ENCODE measurements around the gene TTC32. TPM values are rescaled to one million over a fixed set of nuclear protein-coding genes. Genes with fewer than 3 reads are reported as not detected.
"Not testable (repeated sequence)": the region's sequence is repeated elsewhere in the genome, so short reads cannot be mapped to it uniquely, and the experiment has no call there.

The TTC32 gene
- polyA plus RNA-seq, 4 donors = 37.4 to 52.7 (median 43.0) TPM

DNA sequence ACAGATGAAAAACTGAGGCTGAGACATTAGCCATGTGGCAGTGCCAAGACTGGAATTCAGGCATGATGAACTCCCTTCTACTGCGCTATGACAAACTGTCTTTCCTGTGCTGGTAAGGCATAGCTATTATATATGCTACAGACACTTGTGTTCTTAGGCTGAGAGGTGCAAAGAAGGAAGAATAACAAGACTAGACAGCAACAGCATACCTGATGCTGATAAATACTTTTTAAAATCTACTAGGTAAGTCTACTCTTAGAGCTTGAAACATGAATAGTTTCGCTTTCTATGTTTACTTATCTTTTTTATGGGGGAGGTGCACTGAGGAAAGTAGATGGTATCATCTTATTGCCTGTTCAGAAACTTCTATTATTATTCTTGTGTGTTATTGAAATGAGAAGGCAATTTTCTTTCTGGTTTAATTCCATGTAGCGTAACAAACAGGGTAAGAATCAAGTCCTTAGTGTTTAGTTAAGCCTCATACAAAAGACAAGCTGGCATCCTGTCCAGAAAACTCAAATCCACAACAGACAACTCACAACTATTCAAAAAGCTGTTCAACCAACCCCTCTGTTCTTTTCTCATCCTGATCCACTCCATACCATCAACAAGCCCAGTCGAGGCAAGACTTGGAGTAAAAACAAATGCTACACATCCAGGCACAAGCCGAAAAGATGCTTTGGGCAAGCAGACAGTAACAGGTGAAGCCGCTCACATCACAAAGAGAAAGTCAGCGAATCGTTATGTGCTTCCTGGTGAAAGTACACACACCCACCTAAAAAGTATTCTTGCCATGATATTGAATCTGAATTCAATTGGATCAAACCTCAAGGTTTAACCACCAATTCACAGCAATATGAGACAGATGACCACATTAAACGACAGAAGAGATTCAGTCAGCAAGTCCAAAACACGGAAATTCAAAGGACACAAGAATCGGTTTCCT is 1.5 kb downstream of the TTC32 start:
- DNase-seq (ENCODE audit: low read depth in 4 of 4, low spot score in 3 of 4) = peak in 1 of 4 donors; percentile 4

DNA sequence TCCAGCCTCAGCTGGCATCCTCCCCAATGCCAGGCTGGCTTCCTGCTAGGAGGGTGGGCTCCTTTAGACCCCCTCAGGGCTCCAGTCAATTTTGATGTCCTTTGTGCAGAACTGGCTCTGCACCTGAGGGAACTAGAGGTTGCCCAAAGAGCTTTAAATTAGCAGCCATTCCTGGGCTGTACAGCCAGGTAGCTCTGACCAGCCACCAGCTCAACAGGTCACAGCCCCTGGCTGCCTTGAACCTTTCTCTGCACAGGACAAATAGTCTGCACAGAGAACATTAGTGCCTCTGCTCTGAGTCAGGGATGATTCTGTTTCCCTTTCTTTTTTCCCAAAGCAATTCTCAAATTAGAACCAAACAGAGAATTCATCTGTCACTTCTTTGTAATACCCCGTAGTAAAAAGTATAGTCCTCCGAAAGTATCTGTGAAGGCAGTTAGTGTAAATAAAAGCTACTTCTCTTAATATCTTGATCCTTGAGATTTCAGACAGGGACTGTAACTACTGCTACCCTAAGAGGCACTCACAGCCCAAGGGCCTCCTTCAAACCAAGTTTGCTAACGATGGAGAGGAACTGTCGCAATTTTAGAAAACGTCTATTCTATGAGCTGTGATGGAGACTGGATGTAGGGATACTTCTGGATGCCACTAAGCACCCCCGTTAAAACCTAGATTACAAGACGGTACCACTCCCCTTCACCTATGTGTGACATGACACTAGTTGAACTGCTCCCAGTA is 3.0 kb downstream of the TTC32 start:
- no peak for DNase-seq (ENCODE audit: low read depth in 4 of 4, low spot score in 3 of 4)

DNA sequence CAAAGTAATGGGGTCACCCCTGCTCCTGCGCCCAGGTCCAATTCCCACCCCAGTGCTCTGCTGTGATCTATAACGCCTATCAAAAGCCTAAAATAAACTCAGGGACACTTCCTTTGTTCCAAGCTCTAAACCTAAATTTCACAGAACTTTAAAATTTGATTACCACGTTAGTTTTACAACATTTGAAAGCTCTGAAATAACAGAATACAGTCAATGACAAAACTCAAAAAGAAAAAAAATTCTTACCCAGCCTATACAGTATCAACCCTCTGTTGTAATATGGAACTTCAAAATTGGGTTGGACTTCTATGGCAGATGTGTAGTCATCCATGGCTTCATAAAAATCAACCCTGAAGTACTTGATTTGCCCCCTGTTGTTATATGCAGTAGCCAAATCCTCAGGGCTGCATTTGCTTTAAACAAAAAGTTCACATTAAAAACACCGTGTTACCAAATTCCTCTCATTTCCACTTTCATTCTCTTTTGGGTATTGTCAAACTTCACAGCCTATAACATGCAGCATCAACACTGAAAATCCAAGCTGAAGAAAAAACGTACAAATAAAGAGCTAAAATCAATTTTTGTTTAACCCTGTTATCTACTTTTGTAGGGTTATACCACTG is 4.0 kb downstream of the TTC32 start:
- DNase-seq (ENCODE audit: low read depth in 4 of 4, low spot score in 3 of 4) = no peak

DNA sequence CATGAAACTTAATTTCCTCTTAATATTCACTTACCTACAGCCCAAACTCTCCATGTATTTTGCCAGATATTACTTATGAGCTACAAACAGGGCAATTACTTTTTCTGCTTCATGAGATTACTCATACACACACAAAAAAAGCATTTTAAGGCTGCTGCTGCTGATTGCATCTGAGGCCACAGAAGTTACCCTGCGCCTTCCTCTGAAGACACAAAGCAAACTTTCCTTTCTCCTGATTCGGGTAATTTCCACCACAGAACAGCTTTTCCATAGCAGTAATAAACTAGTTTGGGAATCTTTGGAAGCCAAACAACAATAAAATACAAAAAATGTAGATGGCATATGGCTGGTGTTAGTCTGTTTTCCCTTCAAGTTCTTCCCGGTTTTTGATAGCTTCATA is 6.2 kb downstream of the TTC32 start:
- DNase-seq (ENCODE audit: low read depth in 4 of 4, low spot score in 3 of 4) = no peak

DNA sequence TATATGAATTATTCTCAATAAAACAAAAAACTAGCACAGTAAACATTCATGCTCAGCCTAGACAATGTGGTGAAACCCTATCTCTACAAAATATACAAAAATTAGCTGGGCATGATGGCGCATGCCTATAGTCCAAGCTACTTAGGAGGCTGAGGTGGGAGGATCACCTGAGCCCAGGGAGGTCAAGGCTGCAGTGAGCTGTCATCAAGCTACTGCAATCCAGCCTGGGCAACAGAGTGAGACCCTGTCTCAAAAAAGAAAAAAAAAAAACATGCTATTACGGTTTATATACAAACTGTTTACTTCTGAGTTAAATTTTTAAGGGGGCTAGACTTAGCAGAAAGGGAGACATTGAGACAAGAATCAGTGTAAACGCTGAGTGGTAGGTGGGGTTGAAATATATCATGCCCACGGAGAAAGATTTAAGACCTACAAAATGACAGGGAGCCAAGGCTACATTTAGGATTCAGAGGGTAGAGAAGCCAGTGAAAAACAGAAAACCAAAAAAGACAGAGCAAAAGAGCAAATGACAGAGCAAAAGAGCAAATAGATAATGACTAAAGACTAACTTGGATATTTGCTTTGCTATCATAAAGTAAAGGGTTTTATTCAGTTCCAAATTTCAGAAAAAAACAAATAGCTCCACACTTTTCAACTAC is 7.5 kb downstream of the TTC32 start:
- DNase-seq (ENCODE audit: low read depth in 4 of 4, low spot score in 3 of 4) = no peak

DNA sequence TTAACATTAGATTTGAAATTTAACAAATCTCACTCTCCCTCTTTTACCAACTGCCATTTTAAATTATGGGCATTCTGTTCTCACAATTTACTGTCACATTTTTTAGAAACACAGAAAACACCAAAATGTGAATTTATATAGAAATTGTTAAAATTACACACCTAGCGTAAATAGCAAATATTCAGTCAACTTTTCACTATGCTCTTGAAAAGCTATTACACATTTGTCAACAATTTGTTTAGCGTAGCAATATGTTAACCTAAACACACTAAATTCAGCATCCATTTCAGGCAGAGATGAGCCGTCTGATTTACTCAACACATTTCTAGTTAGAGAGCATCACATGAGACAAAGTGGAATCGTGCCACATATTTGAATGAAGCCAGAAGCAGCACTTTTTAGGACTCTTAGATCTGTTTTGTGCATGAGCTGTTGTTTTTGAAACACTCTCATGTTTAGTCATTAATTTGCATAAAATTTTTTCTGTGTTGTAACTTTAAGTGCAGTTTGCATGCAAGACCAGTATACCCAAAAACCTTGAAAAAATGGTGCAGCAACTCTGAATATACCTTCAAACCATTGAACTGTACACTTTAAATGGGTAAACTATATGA is 8.2 kb downstream of the TTC32 start:
- DNase-seq (ENCODE audit: low read depth in 4 of 4, low spot score in 3 of 4) = no peak

DNA sequence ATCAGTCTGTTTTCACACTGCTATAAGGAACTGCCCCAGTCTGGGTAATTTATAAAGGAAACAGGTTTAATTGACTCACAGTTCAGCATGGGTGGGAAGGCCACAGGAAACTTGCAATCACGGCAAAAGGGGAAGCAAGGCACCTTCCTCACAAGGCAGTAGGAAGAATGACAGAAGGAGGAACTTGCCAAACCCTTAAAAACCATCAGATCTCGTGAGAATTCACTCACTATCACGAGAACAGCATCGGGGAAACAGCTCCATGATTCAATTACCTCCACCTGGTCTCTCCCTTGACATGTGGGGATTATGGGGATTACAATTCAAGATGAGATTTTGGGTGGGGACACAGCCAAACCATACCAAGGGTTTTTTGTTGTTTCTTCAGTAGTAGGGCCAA is 9.8 kb downstream of the TTC32 start:
- DNase-seq (ENCODE audit: low read depth in 4 of 4, low spot score in 3 of 4) = not testable (repeated sequence)

DNA sequence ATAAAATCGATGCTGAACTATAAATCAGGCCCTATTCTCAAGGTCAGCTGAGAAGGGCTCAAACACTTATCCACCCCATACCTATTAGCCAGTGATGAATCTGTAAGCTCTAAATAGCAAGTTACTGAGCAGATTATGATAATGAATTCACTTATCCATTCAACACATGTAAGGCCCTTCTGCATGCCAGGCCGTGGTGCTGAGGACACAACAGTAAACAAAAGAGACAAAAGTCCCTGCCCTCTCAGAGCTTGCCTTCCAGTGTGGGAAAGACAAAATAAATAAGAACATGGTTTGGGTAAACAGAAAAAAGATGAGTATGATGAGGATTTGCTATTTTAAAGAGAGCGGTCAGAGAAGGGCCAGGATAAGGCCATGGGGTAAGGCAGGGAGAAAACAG is 11.7 kb downstream of the TTC32 start:
- no peak for DNase-seq (ENCODE audit: low read depth in 4 of 4, low spot score in 3 of 4)

DNA sequence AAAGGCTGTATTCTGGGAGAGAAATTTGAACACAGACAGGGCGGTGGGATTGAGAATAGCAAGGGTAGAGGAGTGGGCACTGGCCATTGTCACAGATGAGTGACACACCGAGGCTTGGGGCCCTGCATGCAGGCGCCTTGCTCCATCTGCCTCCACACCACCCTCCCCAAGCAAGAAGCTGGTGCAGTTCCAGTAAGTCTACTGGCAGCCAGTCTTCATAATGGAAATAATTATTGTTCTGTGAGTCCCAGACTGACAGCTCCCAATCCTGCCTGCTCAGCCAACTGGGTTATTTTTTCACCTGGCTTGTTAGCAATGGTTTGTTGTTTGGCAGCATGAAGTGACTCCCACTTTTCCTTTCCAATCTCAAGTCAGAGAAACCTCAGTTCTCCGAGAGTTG is 13.0 kb downstream of the TTC32 start:
- DNase-seq (ENCODE audit: low read depth in 4 of 4, low spot score in 3 of 4) = no peak

DNA sequence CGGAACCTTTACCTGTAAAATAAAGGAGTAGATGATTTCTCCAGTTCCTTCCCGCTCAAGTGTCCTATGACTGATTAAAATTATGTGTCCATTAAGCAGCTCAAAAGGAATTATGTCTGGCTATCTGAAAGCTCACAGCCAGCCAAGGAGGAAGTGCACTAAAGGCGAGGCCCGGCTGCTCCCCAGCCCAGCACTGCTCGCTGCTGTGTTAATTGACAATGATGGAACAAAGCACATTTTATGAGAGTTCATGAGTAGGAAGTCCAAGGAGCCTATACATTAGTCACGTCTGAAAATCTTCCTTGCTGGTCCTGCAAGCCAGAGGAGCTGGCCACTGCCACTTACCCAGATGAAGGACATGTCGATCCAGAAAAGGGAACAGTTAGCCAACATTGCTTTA is 14.3 kb downstream of the TTC32 start:
- DNase-seq (ENCODE audit: low read depth in 4 of 4, low spot score in 3 of 4) = no peak

DNA sequence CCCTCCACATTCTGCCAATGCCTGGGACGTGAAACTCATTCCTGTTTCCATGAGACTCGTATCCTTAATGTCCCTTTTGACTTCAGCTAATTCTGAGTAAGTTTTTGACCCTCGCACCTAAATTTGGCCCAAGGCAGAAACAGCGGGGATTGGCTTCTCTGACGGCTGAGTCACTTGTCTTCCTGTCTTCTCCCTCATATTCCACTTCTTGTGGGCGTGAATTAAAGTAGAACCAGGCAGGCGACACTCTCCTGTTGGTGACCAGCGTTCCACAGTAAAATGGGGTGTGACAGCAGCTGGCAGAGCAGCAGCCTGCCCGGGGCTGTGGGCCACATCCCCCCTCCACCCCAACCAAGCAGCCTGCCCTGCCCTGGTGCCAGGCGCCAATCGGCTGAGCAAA is 15.5 kb downstream of the TTC32 start:
- DNase-seq (ENCODE audit: low read depth in 4 of 4, low spot score in 3 of 4) = no peak

DNA sequence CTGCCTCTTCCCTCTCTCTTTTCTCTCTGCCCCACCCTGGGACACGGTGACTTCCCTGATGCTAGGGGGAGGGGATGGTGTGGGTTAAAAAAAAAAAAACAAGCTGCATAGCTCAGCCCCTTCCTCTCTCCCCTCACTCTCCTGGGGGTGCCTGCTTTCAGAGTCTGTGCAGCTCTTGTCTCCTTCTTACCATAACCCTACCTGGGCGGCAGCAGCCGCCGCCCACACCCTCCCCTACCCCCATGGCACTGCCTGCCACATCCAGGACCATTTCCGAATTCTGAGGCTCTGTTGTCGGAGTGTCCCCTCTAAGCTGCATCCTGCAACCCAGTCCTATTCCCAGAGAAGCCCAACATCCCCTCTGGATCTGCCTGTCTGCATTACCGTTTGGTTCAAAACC is 16.0 kb downstream of the TTC32 start:
- no peak for DNase-seq (ENCODE audit: low read depth in 4 of 4, low spot score in 3 of 4)

DNA sequence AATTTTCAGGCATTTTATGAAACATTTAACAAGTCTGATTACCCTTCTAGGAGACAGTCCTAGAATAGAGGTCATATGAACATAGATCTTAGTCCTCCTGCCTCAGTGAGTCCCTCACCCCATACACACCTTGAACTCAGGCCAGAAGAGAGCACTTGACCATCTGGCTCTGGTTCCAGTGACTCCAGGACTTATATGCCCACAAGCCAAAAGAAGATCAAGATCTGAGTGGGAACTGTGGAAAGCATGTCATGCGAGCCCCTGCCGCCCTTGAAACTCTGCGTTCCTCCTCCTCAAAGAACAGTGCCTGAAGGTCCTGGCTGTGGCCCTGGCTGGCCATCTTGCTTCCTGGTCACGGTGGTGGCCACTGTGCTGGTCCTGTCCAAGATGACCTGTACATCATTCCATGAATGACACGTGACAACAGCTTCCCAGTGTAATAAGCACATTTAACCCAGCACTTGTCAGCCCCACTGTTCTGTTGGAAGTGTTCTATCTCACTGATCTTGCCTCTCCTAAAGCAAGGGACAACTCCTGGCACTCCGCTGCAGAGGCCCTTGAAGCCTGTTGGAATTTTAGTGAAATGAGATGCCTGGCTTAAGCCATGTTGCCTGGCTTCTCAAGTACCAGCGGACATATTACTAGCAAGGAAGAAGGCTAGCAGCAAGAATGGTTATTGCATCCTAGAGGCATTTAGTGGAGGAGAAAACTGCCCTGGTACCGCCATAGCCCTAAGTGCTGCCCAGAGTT is 17.6 kb downstream of the TTC32 start:
- no peak for DNase-seq (ENCODE audit: low read depth in 4 of 4, low spot score in 3 of 4)

DNA sequence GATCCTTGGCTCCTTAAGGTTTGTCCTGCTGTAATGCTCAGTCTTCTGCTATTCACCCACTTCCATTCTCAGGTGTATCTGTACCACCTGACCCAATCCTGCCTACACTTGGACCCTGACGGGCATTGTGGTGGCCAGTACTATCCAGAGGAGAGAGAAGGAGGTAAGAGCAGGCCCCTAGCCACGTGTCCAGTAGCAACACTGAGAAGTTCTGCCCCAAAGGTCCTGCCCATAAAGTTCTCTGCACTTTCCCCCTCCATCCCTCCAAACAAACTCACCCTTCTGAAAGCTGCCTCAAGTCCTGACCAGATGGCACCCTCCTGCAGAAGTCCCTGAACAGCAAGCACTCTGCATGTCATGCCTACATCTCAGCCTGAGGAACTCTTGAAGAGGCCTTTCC is 18.3 kb downstream of the TTC32 start:
- no peak for DNase-seq (ENCODE audit: low read depth in 4 of 4, low spot score in 3 of 4)

DNA sequence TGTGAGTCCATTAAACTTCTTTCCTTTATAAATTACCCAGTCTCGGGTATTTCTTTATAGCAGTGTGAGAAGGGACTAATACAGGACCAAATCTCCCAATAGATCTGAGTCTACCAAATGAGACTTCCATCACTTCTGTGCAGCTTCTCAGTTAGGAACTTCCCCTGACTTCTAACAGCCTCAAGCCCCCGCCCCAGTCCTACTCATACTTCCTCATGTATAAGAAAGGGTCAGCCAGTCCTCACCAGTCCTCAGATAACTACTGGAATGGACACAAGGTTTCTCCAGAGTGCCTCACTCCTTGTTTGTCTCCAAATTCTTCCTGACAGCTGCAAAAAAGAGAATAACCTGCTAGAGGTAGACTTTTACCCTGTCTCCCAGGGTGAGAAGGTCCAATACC is 19.5 kb downstream of the TTC32 start:
- DNase-seq (ENCODE audit: low read depth in 4 of 4, low spot score in 3 of 4) = no peak

DNA sequence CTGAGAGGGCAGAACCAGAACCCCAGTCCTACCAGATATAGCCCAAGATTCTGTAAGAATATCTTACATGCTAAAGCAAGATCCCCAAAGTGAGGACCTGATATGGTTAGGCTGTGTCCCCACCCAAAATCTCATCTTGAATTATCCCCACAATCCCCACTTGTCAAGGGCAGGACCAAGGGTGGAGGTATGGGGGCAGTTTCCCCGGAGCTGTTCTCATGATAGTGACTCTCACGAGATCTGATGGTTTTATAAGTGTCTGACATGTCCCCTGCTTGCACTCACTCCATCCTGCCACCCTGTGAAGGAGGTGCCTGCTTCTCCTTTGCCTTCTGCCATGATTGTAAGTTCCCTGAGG is 19.9 kb downstream of the TTC32 start:
- no peak for DNase-seq (ENCODE audit: low read depth in 4 of 4, low spot score in 3 of 4)

DNA sequence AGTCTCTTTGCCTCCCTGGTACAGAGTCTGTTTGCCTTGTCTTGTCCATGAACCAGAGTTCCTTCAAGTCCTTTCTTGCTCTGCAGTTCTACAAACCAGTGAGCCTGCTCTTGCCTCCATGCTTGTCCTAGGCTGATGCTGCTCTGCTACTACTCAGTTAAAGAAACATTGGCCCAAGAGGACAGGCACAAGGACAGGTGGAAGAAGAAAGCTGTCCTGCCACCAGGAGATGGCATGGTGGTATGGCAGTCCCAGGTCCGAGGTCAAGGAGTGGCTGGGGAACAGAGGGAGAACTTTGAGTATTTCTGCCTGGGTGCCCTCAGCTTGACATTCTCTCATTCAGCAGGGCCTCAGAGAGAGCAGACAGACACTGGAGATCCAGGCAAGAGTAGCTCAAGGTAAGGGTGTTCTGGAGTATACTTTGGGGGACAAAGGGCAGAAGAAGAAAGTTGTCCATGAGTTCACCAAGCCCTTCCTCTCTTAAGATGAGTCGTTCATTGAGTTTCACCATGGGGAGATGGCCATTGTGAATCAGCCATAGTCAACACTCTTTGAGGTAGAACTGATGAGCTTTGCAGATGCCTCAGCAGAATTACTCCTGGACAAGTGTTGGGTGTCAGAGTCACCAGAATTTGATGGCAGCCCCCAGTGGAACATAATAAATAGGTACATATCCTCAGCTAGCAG is 20.4 kb downstream of the TTC32 start:
- DNase-seq (ENCODE audit: low read depth in 4 of 4, low spot score in 3 of 4) = no peak

DNA sequence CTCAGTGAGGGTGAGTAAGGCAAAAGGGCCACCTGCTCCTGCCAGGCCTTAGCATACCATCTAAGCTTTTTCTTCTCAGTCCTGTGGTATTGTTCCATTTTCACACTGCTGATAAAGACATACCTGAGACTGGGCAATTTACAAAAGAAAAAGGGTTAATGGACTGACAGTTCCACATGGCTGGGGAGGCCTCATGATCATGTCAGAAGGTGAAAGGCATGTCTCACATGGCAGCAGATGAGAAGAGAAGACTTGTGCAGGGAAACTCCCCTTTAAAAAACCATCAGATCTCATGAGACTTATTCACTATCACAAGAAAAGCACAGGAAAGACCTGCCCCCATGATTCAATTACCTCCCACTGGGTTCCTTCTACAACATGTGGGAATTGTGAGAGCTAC is 21.6 kb downstream of the TTC32 start:
- DNase-seq (ENCODE audit: low read depth in 4 of 4, low spot score in 3 of 4) = not testable (repeated sequence)

DNA sequence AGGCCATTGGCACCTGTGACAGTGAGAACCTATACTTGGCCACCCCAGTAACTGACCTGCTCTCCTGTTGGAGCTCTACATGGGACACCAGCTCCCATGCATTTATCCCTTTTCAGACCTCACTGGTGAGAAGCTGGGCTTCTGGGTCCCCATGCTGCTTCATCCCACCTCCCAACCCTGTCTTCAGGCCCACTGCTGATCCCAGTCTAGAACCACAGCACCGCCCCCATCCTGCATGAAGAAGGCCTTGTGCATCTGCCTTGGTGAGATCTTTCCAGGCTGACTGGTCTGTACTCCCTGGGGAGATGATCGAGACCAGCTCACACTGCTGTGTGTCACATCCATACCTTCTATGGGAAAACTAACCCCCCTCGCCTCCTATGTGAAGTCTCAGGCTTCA is 22.7 kb downstream of the TTC32 start:
- DNase-seq (ENCODE audit: low read depth in 4 of 4, low spot score in 3 of 4) = no peak

All from right renal pelvis (tissue), 4 donors.